ENCODE results near the gene PCNX2.

The PCNX2 gene

GRCh38 chr1:233097959-233098580 lies 197.5 kb downstream of the PCNX2 start:
- H3K36me3 ChIP-seq (ENCODE audit: control insufficient read depth, insufficient read depth, low read length) = no peaks in the 10 kb centered on the region
- TF ChIP-seq, protein P1, sequence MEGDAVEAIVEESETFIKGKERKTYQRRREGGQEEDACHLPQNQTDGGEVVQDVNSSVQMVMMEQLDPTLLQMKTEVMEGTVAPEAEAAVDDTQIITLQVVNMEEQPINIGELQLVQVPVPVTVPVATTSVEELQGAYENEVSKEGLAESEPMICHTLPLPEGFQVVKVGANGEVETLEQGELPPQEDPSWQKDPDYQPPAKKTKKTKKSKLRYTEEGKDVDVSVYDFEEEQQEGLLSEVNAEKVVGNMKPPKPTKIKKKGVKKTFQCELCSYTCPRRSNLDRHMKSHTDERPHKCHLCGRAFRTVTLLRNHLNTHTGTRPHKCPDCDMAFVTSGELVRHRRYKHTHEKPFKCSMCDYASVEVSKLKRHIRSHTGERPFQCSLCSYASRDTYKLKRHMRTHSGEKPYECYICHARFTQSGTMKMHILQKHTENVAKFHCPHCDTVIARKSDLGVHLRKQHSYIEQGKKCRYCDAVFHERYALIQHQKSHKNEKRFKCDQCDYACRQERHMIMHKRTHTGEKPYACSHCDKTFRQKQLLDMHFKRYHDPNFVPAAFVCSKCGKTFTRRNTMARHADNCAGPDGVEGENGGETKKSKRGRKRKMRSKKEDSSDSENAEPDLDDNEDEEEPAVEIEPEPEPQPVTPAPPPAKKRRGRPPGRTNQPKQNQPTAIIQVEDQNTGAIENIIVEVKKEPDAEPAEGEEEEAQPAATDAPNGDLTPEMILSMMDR (IDR thresholded peaks at IDR 0.05; ENCODE audit: insufficient read depth, low read length, poor library complexity, severe bottlenecking) = no peak

DNA sequence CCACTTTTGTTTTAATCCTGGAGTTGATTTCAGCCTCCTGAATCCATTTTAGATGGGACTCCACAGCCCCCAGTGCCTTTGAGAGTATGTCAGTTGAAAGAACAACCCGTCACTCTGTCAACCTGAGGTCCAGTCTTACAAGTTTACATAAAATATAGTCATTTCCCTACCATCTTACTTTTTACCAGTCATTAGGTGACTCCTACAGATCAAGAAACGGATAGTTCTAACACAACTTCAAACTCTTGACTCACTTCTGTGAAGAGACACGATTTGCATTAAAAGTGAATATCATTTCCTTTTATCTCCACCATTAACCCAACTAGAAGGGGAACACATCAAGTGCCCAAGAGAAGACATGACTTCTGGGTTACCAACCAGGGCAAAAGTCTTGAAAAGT lies 198.0 kb downstream of the PCNX2 start:
- H3K27me3 ChIP-seq (replicated peaks; ENCODE audit: control insufficient read depth, insufficient read depth, low read length) = no peaks in the 10 kb centered on the region
- H3K36me3 ChIP-seq (ENCODE audit: control insufficient read depth, insufficient read depth, low read length) = no peaks in the 10 kb centered on the region
- TF ChIP-seq, protein P1 (IDR thresholded peaks at IDR 0.05; ENCODE audit: insufficient read depth, low read length, poor library complexity, severe bottlenecking) = no peak
- H3K4me3 ChIP-seq (replicated peaks; ENCODE audit: low read depth, low read length) = no peak overlapping the region
- no peak for DNase-seq (ENCODE audit: extremely low read depth, insufficient read length)

More at GRCh38 chr1:233097959-233098580, 197.5 kb downstream of the PCNX2 start:
- no peak for DNase-seq (ENCODE audit: extremely low read depth, insufficient read length)
- no peaks in the 10 kb centered on the region for H3K27me3 ChIP-seq (replicated peaks; ENCODE audit: control insufficient read depth, insufficient read depth, low read length)
- no peak overlapping the region for H3K4me3 ChIP-seq (replicated peaks; ENCODE audit: low read depth, low read length)

- no peaks in the 10 kb centered on the region for H3K36me3 ChIP-seq (ENCODE audit: control insufficient read depth, insufficient read depth, low read length)
- no peak for DNase-seq (ENCODE audit: extremely low read depth, insufficient read length)
- no peak overlapping the region for H3K4me3 ChIP-seq (replicated peaks; ENCODE audit: low read depth, low read length)
- TF ChIP-seq, protein P1 (IDR thresholded peaks at IDR 0.05; ENCODE audit: insufficient read depth, low read length, poor library complexity, severe bottlenecking) = no peak
- no peaks in the 10 kb centered on the region for H3K27me3 ChIP-seq (replicated peaks; ENCODE audit: control insufficient read depth, insufficient read depth, low read length)
These were observed 200.8 kb downstream of the PCNX2 start for GRCh38 chr1:233094691-233095090.

GRCh38 chr1:233094269-233094668 lies 201.3 kb downstream of the PCNX2 start:
- Histone ChIP-seq H3K4me3 (replicated peaks; ENCODE audit: low read depth, low read length) (no peak overlapping the region), H3K36me3 (ENCODE audit: control insufficient read depth, insufficient read depth, low read length) (no peaks in the 10 kb centered on the region), H3K27me3 (replicated peaks; ENCODE audit: control insufficient read depth, insufficient read depth, low read length) (no peaks in the 10 kb centered on the region)
- no peak for DNase-seq (ENCODE audit: extremely low read depth, insufficient read length)
- TF ChIP-seq, protein P1 (IDR thresholded peaks at IDR 0.05; ENCODE audit: insufficient read depth, low read length, poor library complexity, severe bottlenecking) = no peak

- DNase-seq (ENCODE audit: extremely low read depth, insufficient read length) = no peak
- TF ChIP-seq, protein P1 (IDR thresholded peaks at IDR 0.05; ENCODE audit: insufficient read depth, low read length, poor library complexity, severe bottlenecking) = no peak
- no peaks in the 10 kb centered on the region for H3K36me3 ChIP-seq (ENCODE audit: control insufficient read depth, insufficient read depth, low read length)
- no peak overlapping the region for H3K4me3 ChIP-seq (replicated peaks; ENCODE audit: low read depth, low read length)
- no peaks in the 10 kb centered on the region for H3K27me3 ChIP-seq (replicated peaks; ENCODE audit: control insufficient read depth, insufficient read depth, low read length)
These were observed 204.6 kb downstream of the PCNX2 start for GRCh38 chr1:233090746-233091494.

All from GM06990 (cell line).